RWPE2 (cell line): ENCODE measurements around the gene FZR1.

Experiments used
- ATAC-seq: fragments of 200-7000 bp; cut with Tn5 transposase; 3 replicates; pipeline ENCODE4 v1.9.1; 2021; ENCODE audit warnings: low read depth
- DNase-seq: peaks from one replicate; pipeline ENCODE4 v3.0.0-alpha.2; 2020; ENCODE audit warnings: low spot score
- H3K27ac ChIP-seq: fragments of 450-650 bp; 2 replicates; pipeline ENCODE4 v1.5.1; 2017; ENCODE audit warnings: mild to moderate bottlenecking; ENCODE audit not compliant: poor library complexity, severe bottlenecking
- H3K27me3 ChIP-seq: fragments of 250-450 bp; sonication (Bioruptor Pico); 2 replicates; pipeline ENCODE4 v1.5.1; 2021; ENCODE audit warnings: mild to moderate bottlenecking, moderate library complexity; ENCODE audit not compliant: insufficient read depth, poor library complexity, severe bottlenecking
- H3K36me3 ChIP-seq: fragments of 250-450 bp; sonication (Bioruptor Pico); 2 replicates; pipeline ENCODE4 v1.5.1; 2020; ENCODE audit warnings: low read depth, mild to moderate bottlenecking, moderate library complexity
- H3K4me1 ChIP-seq: fragments of 250-450 bp; sonication (Bioruptor Pico); 2 replicates; pipeline ENCODE4 v1.5.1; 2021; ENCODE audit warnings: mild to moderate bottlenecking, moderate library complexity; ENCODE audit not compliant: insufficient read depth, poor library complexity, severe bottlenecking
- H3K4me3 ChIP-seq: fragments of 250-450 bp; sonication (Bioruptor Pico); 2 replicates; pipeline ENCODE4 v1.5.1; 2021; ENCODE audit warnings: mild to moderate bottlenecking, moderate library complexity; ENCODE audit not compliant: severe bottlenecking
- H3K9me3 ChIP-seq: fragments of 250-450 bp; sonication (Bioruptor Pico); 2 replicates; pipeline ENCODE4 v1.5.1; 2021; ENCODE audit warnings: mild to moderate bottlenecking, moderate library complexity; ENCODE audit not compliant: severe bottlenecking
- TF ChIP-seq, protein P1 (sequence below): fragments of 450-650 bp; IDR thresholded peaks from one replicate; pipeline ENCODE4 v1.5.1; 2017; ENCODE audit warnings: mild to moderate bottlenecking, moderate library complexity; ENCODE audit not compliant: poor library complexity, severe bottlenecking

FZR1 gene

DNA sequence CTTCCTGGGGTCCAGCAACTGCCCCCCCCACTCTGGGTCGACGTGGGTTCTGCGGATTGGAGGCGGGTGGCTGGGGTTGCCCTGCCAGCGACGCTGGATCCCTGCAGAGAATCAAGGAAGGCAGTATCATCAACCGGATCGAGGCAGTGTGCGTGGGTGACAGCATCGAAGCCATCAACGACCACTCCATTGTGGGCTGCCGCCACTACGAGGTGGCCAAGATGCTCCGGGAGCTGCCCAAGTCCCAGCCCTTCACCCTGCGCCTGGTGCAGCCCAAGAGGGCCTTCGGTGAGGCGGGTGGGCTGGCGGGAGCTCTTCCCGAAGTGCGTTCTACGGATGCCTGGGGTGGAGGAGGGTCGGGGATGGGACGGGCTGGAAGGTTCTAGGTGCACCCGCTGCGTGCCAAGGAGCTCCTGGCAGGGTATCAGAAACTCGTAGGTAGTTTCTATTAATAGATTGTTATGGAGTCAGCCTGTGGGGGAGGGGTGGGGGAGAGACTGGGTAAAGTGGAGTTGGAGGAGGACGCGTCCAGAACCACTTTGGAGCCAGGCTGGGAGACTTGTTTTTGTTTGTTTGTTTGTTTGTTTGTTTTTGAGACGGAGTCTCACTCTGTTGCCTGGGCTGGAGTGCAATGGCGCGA, 80.7 kb downstream of the FZR1 start:
- ATAC-seq: no peak
- Histone ChIP-seq H3K4me1 (no peaks in the 10 kb centered on the region), H3K27me3 (peaks cover 24% of the 10 kb centered on the region), H3K4me3 (no peak overlapping the region), H3K36me3 (no peaks in the 10 kb centered on the region), H3K9me3 (no peaks in the 10 kb centered on the region), H3K27ac (no peak overlapping the region)
- no peak for DNase-seq
- TF ChIP-seq, protein P1, sequence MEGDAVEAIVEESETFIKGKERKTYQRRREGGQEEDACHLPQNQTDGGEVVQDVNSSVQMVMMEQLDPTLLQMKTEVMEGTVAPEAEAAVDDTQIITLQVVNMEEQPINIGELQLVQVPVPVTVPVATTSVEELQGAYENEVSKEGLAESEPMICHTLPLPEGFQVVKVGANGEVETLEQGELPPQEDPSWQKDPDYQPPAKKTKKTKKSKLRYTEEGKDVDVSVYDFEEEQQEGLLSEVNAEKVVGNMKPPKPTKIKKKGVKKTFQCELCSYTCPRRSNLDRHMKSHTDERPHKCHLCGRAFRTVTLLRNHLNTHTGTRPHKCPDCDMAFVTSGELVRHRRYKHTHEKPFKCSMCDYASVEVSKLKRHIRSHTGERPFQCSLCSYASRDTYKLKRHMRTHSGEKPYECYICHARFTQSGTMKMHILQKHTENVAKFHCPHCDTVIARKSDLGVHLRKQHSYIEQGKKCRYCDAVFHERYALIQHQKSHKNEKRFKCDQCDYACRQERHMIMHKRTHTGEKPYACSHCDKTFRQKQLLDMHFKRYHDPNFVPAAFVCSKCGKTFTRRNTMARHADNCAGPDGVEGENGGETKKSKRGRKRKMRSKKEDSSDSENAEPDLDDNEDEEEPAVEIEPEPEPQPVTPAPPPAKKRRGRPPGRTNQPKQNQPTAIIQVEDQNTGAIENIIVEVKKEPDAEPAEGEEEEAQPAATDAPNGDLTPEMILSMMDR: no peak
